HG03439 (cell line): Measurements from ENCODE around the gene PDSS1.
A peak's percentile ranks its signal among the peaks of the same experiment; 100 is the strongest.

Experiments used
- ATAC-seq: cut with Tn5 transposase; IDR thresholded peaks from one replicate; pipeline ENCODE4 v1.9.1; 2021; ENCODE audit warnings: mild to moderate bottlenecking, moderate library complexity; ENCODE audit not compliant: unreplicated experiment

The PDSS1 gene

GRCh38 chr10:26698909-26699308 is 1.4 kb downstream of the PDSS1 start:
- no peak for ATAC-seq

- ATAC-seq, result no peak
Observed at GRCh38 chr10:26699631-26700030, 2.1 kb downstream of the PDSS1 start.

GRCh38 chr10:26700884-26701630 is 3.6 kb downstream of the PDSS1 start:
- no peak for ATAC-seq

- ATAC-seq, result no peak
Observed at GRCh38 chr10:26703096-26703495, 5.6 kb downstream of the PDSS1 start.

- ATAC-seq, result no peak
Observed at GRCh38 chr10:26703974-26704373, 6.5 kb downstream of the PDSS1 start.

- no peak for ATAC-seq
Observed at GRCh38 chr10:26706206-26706605, 8.7 kb downstream of the PDSS1 start.

- no peak for ATAC-seq
Observed at GRCh38 chr10:26706936-26707335, 9.4 kb downstream of the PDSS1 start.

GRCh38 chr10:26711324-26711723 is 13.8 kb downstream of the PDSS1 start:
- ATAC-seq, result no peak

GRCh38 chr10:26714415-26715136 is 17.1 kb downstream of the PDSS1 start:
- no peak for ATAC-seq

GRCh38 chr10:26715137-26715487 is 17.6 kb downstream of the PDSS1 start:
- no peak for ATAC-seq

- ATAC-seq, result no peak
Observed at GRCh38 chr10:26717476-26717875, 20.0 kb downstream of the PDSS1 start.

- ATAC-seq, result no peak
Observed at GRCh38 chr10:26721561-26721960, 24.1 kb downstream of the PDSS1 start.

GRCh38 chr10:26723016-26723415 is 25.5 kb downstream of the PDSS1 start:
- no peak for ATAC-seq

GRCh38 chr10:26725837-26726727 is 28.6 kb downstream of the PDSS1 start:
- peak; percentile 69 for ATAC-seq

GRCh38 chr10:26727005-26727404 is 29.5 kb downstream of the PDSS1 start:
- no peak for ATAC-seq

GRCh38 chr10:26728957-26729356 is 31.5 kb downstream of the PDSS1 start:
- no peak for ATAC-seq

GRCh38 chr10:26729395-26729794 is 31.9 kb downstream of the PDSS1 start:
- ATAC-seq, result no peak

- no peak for ATAC-seq
Observed at GRCh38 chr10:26730552-26730951, 33.1 kb downstream of the PDSS1 start.

- ATAC-seq, result no peak
Observed at GRCh38 chr10:26733750-26734568, 36.5 kb downstream of the PDSS1 start.

- ATAC-seq, result no peak
Observed at GRCh38 chr10:26735435-26735834, 37.9 kb downstream of the PDSS1 start.

- ATAC-seq, result peak; percentile 69
Observed at GRCh38 chr10:26737730-26738129, 40.2 kb downstream of the PDSS1 start.
